Measurements from ENCODE around the gene LRRC7. TPM values are rescaled to one million over a fixed set of nuclear protein-coding genes. Genes with fewer than 3 reads are reported as not detected.
A peak's percentile ranks its signal among the peaks of the same experiment; 100 is the strongest.

LRRC7 gene
- total and polyA plus RNA-seq, 7 experiments from 2014 or later, result 0.15 to 6.4 (median 0.46) TPM; not detected in 1

DNA sequence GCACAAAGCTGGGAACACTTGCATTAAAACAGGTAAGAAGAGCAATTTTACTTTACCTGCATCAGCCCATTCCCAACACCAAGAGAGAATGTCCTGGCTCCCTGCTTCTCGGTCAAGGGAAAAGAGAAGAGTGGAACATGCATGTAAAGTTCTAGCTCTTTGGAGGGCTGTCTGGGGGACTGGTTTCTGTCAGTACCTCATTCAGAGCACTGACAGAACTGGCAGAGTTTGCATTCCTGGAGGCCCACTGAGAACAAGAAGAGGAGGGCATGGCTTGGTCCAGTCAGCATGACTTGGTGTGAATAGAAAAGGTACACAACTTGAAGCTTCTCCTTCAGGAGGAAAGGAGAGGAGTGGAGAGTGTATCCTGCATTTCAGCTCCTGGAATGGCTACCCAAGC is 83.9 kb downstream of the LRRC7 start:
- Histone ChIP-seq H3K27me3 (ENCODE audit: control insufficient read depth in 2 of 2, insufficient read depth in 2 of 2, low read length in 2 of 2) (no peaks in the 10 kb centered on the region), H3K4me1 (ENCODE audit: control insufficient read depth in 2 of 2, insufficient read depth in 2 of 2, low read length in 2 of 2) (peaks cover 0 to 4% of the 10 kb centered on the region in 2 donors), H3K9me3 (ENCODE audit: control insufficient read depth in 2 of 3, low read length in 3 of 3) (no peaks in the 10 kb centered on the region), H3K27ac (ENCODE audit: low read depth, low read length) (no peak overlapping the region), H3K36me3 (ENCODE audit: control insufficient read depth in 2 of 3, insufficient read depth in 3 of 3, low read length in 3 of 3) (no peaks in the 10 kb centered on the region), H3K4me3 (ENCODE audit: low read length) (no peak overlapping the region)
- H3K9me3 Mint-ChIP-seq, result peaks cover 0 to 5% (median 0%) of the 10 kb centered on the region in 11 donors
- no peaks in the 10 kb centered on the region for H3K27me3 Mint-ChIP-seq
- CTCF ChIA-PET, result no interaction called here
- H3K27ac Mint-ChIP-seq, result no peak overlapping the region
- no peak overlapping the region for H3K4me3 Mint-ChIP-seq
- intact Hi-C loops (cut with micrococcal nuclease), result no loop called here
- POLR2A ChIA-PET, result no interaction called here
- no peak for ATAC-seq
- no peaks in the 10 kb centered on the region for H3K36me3 Mint-ChIP-seq
- DNase-seq, result no peak
- peaks cover 0 to 11% (median 0%) of the 10 kb centered on the region in 7 donors for H3K4me1 Mint-ChIP-seq

DNA sequence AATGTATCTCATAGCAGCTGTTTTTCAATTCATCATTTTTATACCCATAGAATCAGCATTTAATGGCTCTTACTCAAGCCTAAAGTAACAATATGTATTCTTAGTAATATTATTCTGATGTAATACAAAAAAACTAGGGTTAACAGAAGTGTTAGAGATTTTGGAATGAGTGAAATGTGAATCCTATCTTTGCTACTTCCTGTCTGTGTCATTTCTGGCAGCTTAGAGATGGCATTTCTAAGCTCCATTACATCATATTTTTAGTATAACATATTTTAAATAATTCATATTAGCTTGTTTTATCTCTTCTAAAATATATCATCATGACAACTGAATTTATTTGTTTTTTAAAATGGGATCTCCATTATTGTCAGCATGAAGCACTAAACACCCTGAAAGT is 90.2 kb downstream of the LRRC7 start:
- no peaks in the 10 kb centered on the region for H3K36me3 ChIP-seq (ENCODE audit: control insufficient read depth in 2 of 3, insufficient read depth in 3 of 3, low read length in 3 of 3)
- H3K4me1 ChIP-seq (ENCODE audit: control insufficient read depth in 2 of 2, insufficient read depth in 2 of 2, low read length in 2 of 2), result no peaks in the 10 kb centered on the region
- Mint-ChIP-seq H3K36me3 (no peaks in the 10 kb centered on the region), H3K4me3 (no peak overlapping the region), H3K27me3 (no peaks in the 10 kb centered on the region), H3K4me1 (peaks cover 0 to 25% (median 3%) of the 10 kb centered on the region in 7 donors), H3K27ac (peak overlapping the region in 2 of 9 donors; percentile 60 to 87), H3K9me3 (peaks cover 0 to 7% (median 4%) of the 10 kb centered on the region in 11 donors)
- ChIA-PET POLR2A (no interaction called here), CTCF (interaction anchor here (0.6 kb wide), 1 partner anchor 340 kb away, joined by 3 read pairs; no protein-coding TSS in a partner anchor)
- H3K27me3 ChIP-seq (ENCODE audit: control insufficient read depth in 2 of 2, insufficient read depth in 2 of 2, low read length in 2 of 2), result no peaks in the 10 kb centered on the region
- intact Hi-C loops (cut with micrococcal nuclease), result no loop called here
- no peak overlapping the region for H3K4me3 ChIP-seq (ENCODE audit: low read length)
- DNase-seq (no peak), ATAC-seq (no peak)
- no peaks in the 10 kb centered on the region for H3K9me3 ChIP-seq (ENCODE audit: control insufficient read depth in 2 of 3, low read length in 3 of 3)
- no peak overlapping the region for H3K27ac ChIP-seq (ENCODE audit: low read depth, low read length)

DNA sequence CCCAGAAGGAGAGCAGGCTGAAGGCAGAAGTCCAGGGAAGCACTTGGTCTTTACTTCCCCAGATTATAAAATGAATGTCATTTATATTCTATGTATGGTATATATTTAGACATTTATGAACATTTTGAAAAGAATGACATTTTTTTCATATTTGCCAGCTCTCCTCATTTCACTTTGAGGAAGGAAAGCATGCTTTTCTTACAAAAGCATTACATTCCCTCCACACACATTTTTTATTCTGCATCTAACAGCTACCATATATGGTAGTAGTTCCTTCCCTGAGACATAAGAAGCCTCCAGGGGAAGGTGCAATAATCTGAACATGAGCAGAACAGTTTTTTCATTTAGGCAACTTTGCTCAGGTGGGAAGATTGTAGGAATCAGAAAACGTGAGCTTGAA is 94.0 kb downstream of the LRRC7 start:
- CTCF ChIA-PET, result no interaction called here
- no peaks in the 10 kb centered on the region for H3K9me3 ChIP-seq (ENCODE audit: control insufficient read depth in 2 of 3, low read length in 3 of 3)

GRCh38 chr1:69662321-69662720 is 94.6 kb downstream of the LRRC7 start:
- ChIA-PET POLR2A (no interaction called here), CTCF (no interaction called here)
- Histone ChIP-seq H3K4me1 (ENCODE audit: control insufficient read depth in 2 of 2, insufficient read depth in 2 of 2, low read length in 2 of 2) (no peaks in the 10 kb centered on the region), H3K9me3 (ENCODE audit: control insufficient read depth in 2 of 3, low read length in 3 of 3) (no peaks in the 10 kb centered on the region), H3K4me3 (ENCODE audit: low read length) (no peak overlapping the region), H3K36me3 (ENCODE audit: control insufficient read depth in 2 of 3, insufficient read depth in 3 of 3, low read length in 3 of 3) (no peaks in the 10 kb centered on the region), H3K27me3 (ENCODE audit: control insufficient read depth in 2 of 2, insufficient read depth in 2 of 2, low read length in 2 of 2) (no peaks in the 10 kb centered on the region), H3K27ac (ENCODE audit: low read depth, low read length) (no peak overlapping the region)
- H3K9me3 Mint-ChIP-seq, result peaks cover 3 to 27% (median 11%) of the 10 kb centered on the region in 11 donors
- no peak for ATAC-seq
- H3K27me3 Mint-ChIP-seq, result no peaks in the 10 kb centered on the region
- DNase-seq, result no peak
- H3K4me1 Mint-ChIP-seq, result peaks cover 0 to 25% (median 3%) of the 10 kb centered on the region in 7 donors
- H3K4me3 Mint-ChIP-seq, result no peak overlapping the region
- intact Hi-C loops (cut with micrococcal nuclease), result no loop called here
- H3K36me3 Mint-ChIP-seq, result peaks cover 0 to 8% (median 0%) of the 10 kb centered on the region in 5 donors
- peak overlapping the region in 1 of 9 donors; percentile 23 for H3K27ac Mint-ChIP-seq

More for the DNA sequence above, 94.0 kb downstream of the LRRC7 start:
- no peak overlapping the region for H3K27ac ChIP-seq (ENCODE audit: low read depth, low read length)
- ATAC-seq (no peak), DNase-seq (no peak)
- intact Hi-C loops (cut with micrococcal nuclease), result no loop called here
- no peaks in the 10 kb centered on the region for H3K36me3 ChIP-seq (ENCODE audit: control insufficient read depth in 2 of 3, insufficient read depth in 3 of 3, low read length in 3 of 3)
- POLR2A ChIA-PET, result no interaction called here
- Mint-ChIP-seq H3K4me1 (peaks cover 0 to 25% (median 3%) of the 10 kb centered on the region in 7 donors), H3K36me3 (peaks cover 0 to 8% (median 0%) of the 10 kb centered on the region in 5 donors), H3K27ac (no peak overlapping the region), H3K9me3 (peaks cover 3 to 22% (median 11%) of the 10 kb centered on the region in 11 donors), H3K4me3 (no peak overlapping the region), H3K27me3 (no peaks in the 10 kb centered on the region)
- H3K4me3 ChIP-seq (ENCODE audit: low read length), result no peak overlapping the region
- no peaks in the 10 kb centered on the region for H3K4me1 ChIP-seq (ENCODE audit: control insufficient read depth in 2 of 2, insufficient read depth in 2 of 2, low read length in 2 of 2)
- H3K27me3 ChIP-seq (ENCODE audit: control insufficient read depth in 2 of 2, insufficient read depth in 2 of 2, low read length in 2 of 2), result no peaks in the 10 kb centered on the region

DNA sequence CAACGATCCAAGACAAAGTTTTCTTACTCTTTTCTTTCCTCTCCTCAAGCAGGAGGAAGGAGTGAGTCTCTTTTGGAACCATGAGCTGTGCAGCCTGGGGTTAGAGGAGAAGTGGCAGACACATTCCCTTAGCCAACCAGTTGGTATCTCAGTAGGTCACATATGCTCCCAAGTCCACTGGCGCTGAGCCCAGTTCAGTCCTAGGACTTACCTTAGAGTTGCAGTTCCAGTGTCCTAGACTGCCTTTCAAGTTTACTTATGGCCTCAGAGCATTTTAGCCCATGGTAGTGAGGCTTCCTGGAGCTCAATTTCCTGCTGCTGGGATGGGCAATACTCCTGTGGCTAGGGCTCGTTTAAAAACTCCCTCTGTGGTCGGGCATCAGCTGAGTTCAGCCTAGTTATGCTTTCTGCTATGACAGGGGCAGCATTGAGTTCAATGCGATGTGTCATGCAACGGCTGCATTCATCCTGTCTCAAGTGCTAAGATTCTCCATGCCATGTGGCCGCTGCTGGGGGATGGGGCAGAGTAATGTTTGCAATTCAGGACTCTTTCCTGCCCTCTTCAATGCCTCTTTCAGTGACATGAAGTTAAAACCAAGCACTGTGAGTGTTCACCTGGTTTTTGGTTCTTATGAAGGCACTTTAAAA is 103.8 kb downstream of the LRRC7 start:
- Histone ChIP-seq H3K4me1 (ENCODE audit: control insufficient read depth in 2 of 2, insufficient read depth in 2 of 2, low read length in 2 of 2) (no peaks in the 10 kb centered on the region), H3K36me3 (ENCODE audit: control insufficient read depth in 2 of 3, insufficient read depth in 3 of 3, low read length in 3 of 3) (no peaks in the 10 kb centered on the region), H3K27ac (ENCODE audit: low read depth, low read length) (no peak overlapping the region), H3K4me3 (ENCODE audit: low read length) (no peak overlapping the region), H3K27me3 (ENCODE audit: control insufficient read depth in 2 of 2, insufficient read depth in 2 of 2, low read length in 2 of 2) (no peaks in the 10 kb centered on the region), H3K9me3 (ENCODE audit: control insufficient read depth in 2 of 3, low read length in 3 of 3) (no peaks in the 10 kb centered on the region)
- intact Hi-C loops (cut with micrococcal nuclease), result no loop called here
- Mint-ChIP-seq H3K4me1 (no peaks in the 10 kb centered on the region), H3K4me3 (no peak overlapping the region), H3K27me3 (no peaks in the 10 kb centered on the region), H3K27ac (no peak overlapping the region), H3K9me3 (peaks cover 0 to 21% (median 4%) of the 10 kb centered on the region in 11 donors), H3K36me3 (no peaks in the 10 kb centered on the region)
- ChIA-PET POLR2A (no interaction called here), CTCF (no interaction called here)
- no peak for ATAC-seq
- DNase-seq, result no peak

GRCh38 chr1:69673321-69673720 is 105.6 kb downstream of the LRRC7 start:
- no peaks in the 10 kb centered on the region for H3K4me1 Mint-ChIP-seq
- POLR2A ChIA-PET, result no interaction called here
- no peaks in the 10 kb centered on the region for H3K36me3 Mint-ChIP-seq

DNA sequence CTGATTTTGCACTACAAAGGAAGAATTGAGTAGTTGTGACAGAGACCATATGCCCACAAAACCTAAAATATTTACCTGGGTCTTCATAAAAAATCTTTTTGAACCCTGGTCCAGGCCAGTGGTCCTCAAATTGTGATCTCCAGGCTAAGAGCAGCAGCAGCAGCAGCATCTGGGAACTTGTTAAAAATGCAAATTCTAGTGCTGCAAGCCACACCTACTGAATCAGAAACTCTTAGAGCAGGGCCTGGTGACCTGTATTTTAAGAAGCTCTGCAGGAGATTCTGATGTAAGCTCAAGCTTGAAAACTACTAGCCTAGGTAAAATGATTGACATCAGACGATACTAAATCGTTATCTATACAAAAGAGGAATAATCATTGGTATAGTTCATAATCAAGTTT is 112.2 kb downstream of the LRRC7 start:
- no peak for ATAC-seq
- intact Hi-C loops (cut with micrococcal nuclease), result no loop called here
- no peak for DNase-seq
- no peak overlapping the region for H3K27ac Mint-ChIP-seq
- H3K36me3 Mint-ChIP-seq, result peaks cover 0 to 5% (median 0%) of the 10 kb centered on the region in 5 donors
- ChIA-PET POLR2A (no interaction called here), CTCF (no interaction called here)
- no peak overlapping the region for H3K4me3 ChIP-seq (ENCODE audit: low read length)
- H3K4me1 Mint-ChIP-seq, result peaks cover 0 to 6% (median 0%) of the 10 kb centered on the region in 7 donors
- no peak overlapping the region for H3K4me3 Mint-ChIP-seq
- no peaks in the 10 kb centered on the region for H3K4me1 ChIP-seq (ENCODE audit: control insufficient read depth in 2 of 2, insufficient read depth in 2 of 2, low read length in 2 of 2)
- H3K9me3 ChIP-seq (ENCODE audit: control insufficient read depth in 2 of 3, low read length in 3 of 3), result no peaks in the 10 kb centered on the region
- no peaks in the 10 kb centered on the region for H3K36me3 ChIP-seq (ENCODE audit: control insufficient read depth in 2 of 3, insufficient read depth in 3 of 3, low read length in 3 of 3)
- H3K27me3 ChIP-seq (ENCODE audit: control insufficient read depth in 2 of 2, insufficient read depth in 2 of 2, low read length in 2 of 2), result no peaks in the 10 kb centered on the region
- H3K27me3 Mint-ChIP-seq, result no peaks in the 10 kb centered on the region
- no peak overlapping the region for H3K27ac ChIP-seq (ENCODE audit: low read depth, low read length)
- H3K9me3 Mint-ChIP-seq, result peaks cover 0 to 20% (median 6%) of the 10 kb centered on the region in 11 donors

More at GRCh38 chr1:69673321-69673720, 105.6 kb downstream of the LRRC7 start:
- no peaks in the 10 kb centered on the region for H3K36me3 ChIP-seq (ENCODE audit: control insufficient read depth in 2 of 3, insufficient read depth in 3 of 3, low read length in 3 of 3)
- H3K9me3 ChIP-seq (ENCODE audit: control insufficient read depth in 2 of 3, low read length in 3 of 3), result no peaks in the 10 kb centered on the region
- CTCF ChIA-PET, result no interaction called here
- H3K4me3 ChIP-seq (ENCODE audit: low read length), result no peak overlapping the region
- Mint-ChIP-seq H3K4me3 (no peak overlapping the region), H3K27ac (no peak overlapping the region), H3K27me3 (no peaks in the 10 kb centered on the region), H3K9me3 (peaks cover 0 to 8% (median 3%) of the 10 kb centered on the region in 11 donors)
- DNase-seq (no peak), ATAC-seq (no peak)
- H3K27ac ChIP-seq (ENCODE audit: low read depth, low read length), result no peak overlapping the region
- intact Hi-C loops (cut with micrococcal nuclease), result no loop called here
- no peaks in the 10 kb centered on the region for H3K4me1 ChIP-seq (ENCODE audit: control insufficient read depth in 2 of 2, insufficient read depth in 2 of 2, low read length in 2 of 2)
- no peaks in the 10 kb centered on the region for H3K27me3 ChIP-seq (ENCODE audit: control insufficient read depth in 2 of 2, insufficient read depth in 2 of 2, low read length in 2 of 2)
